SK-N-MC (cell line): ENCODE measurements around the gene KIF16B.

Experiments used
- EZH2 ChIP-seq: fragments of 200-600 bp; sonication (generic); IDR thresholded peaks from one replicate; pipeline ENCODE4 v1.6.1; 2017; ENCODE audit warnings: antibody characterized with exemption
- FOXP2 ChIP-seq: optimal IDR thresholded peaks from 2 replicates; pipeline ENCODE3; 2011; ENCODE audit warnings: mild to moderate bottlenecking, moderate library complexity; ENCODE audit not compliant: insufficient read depth; ENCODE audit errors: extremely low read length, control extremely low read depth
- POLR2AphosphoS5 ChIP-seq: IDR thresholded peaks from 2 replicates; pipeline ENCODE4 v1.6.1; 2012; ENCODE audit warnings: mild to moderate bottlenecking, low read depth, low read length, borderline replicate concordance

- TF ChIP-seq POLR2AphosphoS5: no peak
- TF ChIP-seq EZH2: no peak
- no peak for TF ChIP-seq FOXP2
These were observed 6.9 kb upstream of the KIF16B start for GRCh38 chr20:16580147-16580546.
